HG03039 (cell line): ENCODE data around the gene DCUN1D3.

Source experiments
- ATAC-seq: cut with Tn5 transposase; IDR thresholded peaks from one replicate; pipeline ENCODE4 v1.9.1; 2021; ENCODE audit warnings: mild to moderate bottlenecking, moderate library complexity; ENCODE audit not compliant: unreplicated experiment

DCUN1D3 gene

GRCh38 chr16:20920091-20920490 lies 19.9 kb upstream of the DCUN1D3 start:
- ATAC-seq, result no peak

- ATAC-seq, result no peak
Observed at GRCh38 chr16:20918486-20919239, 18.5 kb upstream of the DCUN1D3 start.

GRCh38 chr16:20916942-20917341 lies 16.8 kb upstream of the DCUN1D3 start:
- ATAC-seq, result no peak

- no peak for ATAC-seq
Observed at GRCh38 chr16:20916289-20916688, 16.1 kb upstream of the DCUN1D3 start.

GRCh38 chr16:20911361-20911760 lies 11.2 kb upstream of the DCUN1D3 start:
- ATAC-seq, result no peak

GRCh38 chr16:20910781-20911321 lies 10.7 kb upstream of the DCUN1D3 start:
- no peak for ATAC-seq

- ATAC-seq, result no peak
Observed at GRCh38 chr16:20906341-20907255, 6.4 kb upstream of the DCUN1D3 start.

- no peak for ATAC-seq
Observed at GRCh38 chr16:20905576-20905975, 5.4 kb upstream of the DCUN1D3 start.

- no peak for ATAC-seq
Observed at GRCh38 chr16:20904507-20905081, 4.4 kb upstream of the DCUN1D3 start.

GRCh38 chr16:20903899-20904506 lies 3.8 kb upstream of the DCUN1D3 start:
- no peak for ATAC-seq

- ATAC-seq, result no peak
Observed at GRCh38 chr16:20903116-20903898, 3.1 kb upstream of the DCUN1D3 start.

- no peak for ATAC-seq
Observed at GRCh38 chr16:20902426-20902825, 2.3 kb upstream of the DCUN1D3 start.

- ATAC-seq, result no peak
Observed at GRCh38 chr16:20901436-20902112, 1.4 kb upstream of the DCUN1D3 start.

GRCh38 chr16:20901068-20901435 lies 894 bp upstream of the DCUN1D3 start:
- no peak for ATAC-seq

GRCh38 chr16:20899477-20900298 lies 470 bp downstream of the DCUN1D3 start:
- ATAC-seq, result no peak

GRCh38 chr16:20899071-20899470 lies 1.1 kb downstream of the DCUN1D3 start:
- no peak for ATAC-seq

GRCh38 chr16:20897922-20898321 lies 2.2 kb downstream of the DCUN1D3 start:
- ATAC-seq, result no peak

- no peak for ATAC-seq
Observed at GRCh38 chr16:20897253-20897897, 2.8 kb downstream of the DCUN1D3 start.
